ENCODE results near the gene PRODH2. TPM values are rescaled to one million over a fixed set of nuclear protein-coding genes. Genes with fewer than 3 reads are reported as not detected.

PRODH2 gene
- total and polyA plus RNA-seq, 4 donors, result 56.4 to 156 (median 114) TPM

DNA sequence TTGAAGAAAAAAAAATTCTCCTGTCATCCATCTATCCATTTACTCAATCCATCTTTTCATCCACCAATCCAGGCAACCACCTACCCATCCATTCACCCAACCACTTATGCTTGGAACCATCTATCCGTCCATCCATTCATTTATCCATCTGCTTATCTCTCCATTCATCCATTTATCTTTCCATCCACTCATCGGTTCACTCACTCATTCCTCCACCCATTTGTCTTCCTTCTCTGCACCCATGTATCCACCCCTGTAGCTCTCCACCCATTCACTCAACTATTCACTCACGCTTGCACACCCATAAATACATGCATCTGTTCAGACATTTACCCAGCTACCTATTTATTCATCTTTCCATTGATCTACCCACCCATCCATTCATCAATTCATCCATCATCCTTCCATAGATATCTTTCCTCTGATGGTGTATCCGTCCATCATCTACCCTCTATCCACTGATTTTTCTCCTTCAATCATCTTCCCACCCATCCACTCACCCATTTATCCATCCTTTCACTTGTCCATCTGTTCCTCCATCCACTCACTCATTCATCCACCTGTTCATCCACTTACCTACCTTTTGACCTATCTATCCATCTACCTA is 30.1 kb upstream of the PRODH2 start:
- H3K36me3 ChIP-seq (ENCODE audit: control insufficient read depth in 4 of 4, insufficient read depth in 3 of 4, low read depth in 1 of 4, low read length in 3 of 4), result no peaks in the 10 kb centered on the region

More for the DNA sequence above, 30.1 kb upstream of the PRODH2 start:
- peaks cover 0 to 3% (median 1%) of the 10 kb centered on the region in 4 donors for H3K9me3 ChIP-seq (ENCODE audit: control insufficient read depth in 4 of 4, low read length in 3 of 4)
- H3K4me1 ChIP-seq (ENCODE audit: control insufficient read depth in 4 of 4, insufficient read depth in 4 of 4, low read length in 3 of 4), result peaks cover 0 to 6% (median 5%) of the 10 kb centered on the region in 4 donors
- WGBS, result 77% methylated on average over 4 of the region's 4 CpGs
- H3K27ac ChIP-seq (ENCODE audit: low read depth in 1 of 2, low read length in 2 of 2), result no peak overlapping the region
- peaks cover 0 to 11% (median 9%) of the 10 kb centered on the region in 4 donors for H3K27me3 ChIP-seq (ENCODE audit: control insufficient read depth in 4 of 4, insufficient read depth in 4 of 4, low read length in 3 of 4)
- TF ChIP-seq RXRA (IDR thresholded peaks at IDR 0.05) (no peak), ATF3 (IDR thresholded peaks at IDR 0.05) (no peak), GABPA (IDR thresholded peaks at IDR 0.05 in 1 of 2, conservative IDR thresholded peaks at IDR 0.05 in 1 of 2) (no peak), FOXA1 (IDR thresholded peaks at IDR 0.05) (no peak), SP1 (IDR thresholded peaks at IDR 0.05) (no peak), YY1 (IDR thresholded peaks at IDR 0.05) (no peak), FOXA2 (IDR thresholded peaks at IDR 0.05) (no peak), ZBTB33 (IDR thresholded peaks at IDR 0.05) (no peak), NR2F2 (IDR thresholded peaks at IDR 0.05) (no peak), HNF4G (IDR thresholded peaks at IDR 0.05) (no peak), JUND (IDR thresholded peaks at IDR 0.05) (no peak), HNF4A (conservative IDR thresholded peaks at IDR 0.05) (no peak), MAX (IDR thresholded peaks at IDR 0.05) (no peak), RAD21 (IDR thresholded peaks at IDR 0.05) (no peak), TAF1 (conservative IDR thresholded peaks at IDR 0.05) (no peak), EGR1 (IDR thresholded peaks at IDR 0.05; ENCODE audit: low read depth in 2 of 2) (no peak)
- TF ChIP-seq, protein P1, sequence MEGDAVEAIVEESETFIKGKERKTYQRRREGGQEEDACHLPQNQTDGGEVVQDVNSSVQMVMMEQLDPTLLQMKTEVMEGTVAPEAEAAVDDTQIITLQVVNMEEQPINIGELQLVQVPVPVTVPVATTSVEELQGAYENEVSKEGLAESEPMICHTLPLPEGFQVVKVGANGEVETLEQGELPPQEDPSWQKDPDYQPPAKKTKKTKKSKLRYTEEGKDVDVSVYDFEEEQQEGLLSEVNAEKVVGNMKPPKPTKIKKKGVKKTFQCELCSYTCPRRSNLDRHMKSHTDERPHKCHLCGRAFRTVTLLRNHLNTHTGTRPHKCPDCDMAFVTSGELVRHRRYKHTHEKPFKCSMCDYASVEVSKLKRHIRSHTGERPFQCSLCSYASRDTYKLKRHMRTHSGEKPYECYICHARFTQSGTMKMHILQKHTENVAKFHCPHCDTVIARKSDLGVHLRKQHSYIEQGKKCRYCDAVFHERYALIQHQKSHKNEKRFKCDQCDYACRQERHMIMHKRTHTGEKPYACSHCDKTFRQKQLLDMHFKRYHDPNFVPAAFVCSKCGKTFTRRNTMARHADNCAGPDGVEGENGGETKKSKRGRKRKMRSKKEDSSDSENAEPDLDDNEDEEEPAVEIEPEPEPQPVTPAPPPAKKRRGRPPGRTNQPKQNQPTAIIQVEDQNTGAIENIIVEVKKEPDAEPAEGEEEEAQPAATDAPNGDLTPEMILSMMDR (IDR thresholded peaks at IDR 0.05; ENCODE audit: low read depth, low read length, missing input control), result no peak
- TF ChIP-seq, protein P2, sequence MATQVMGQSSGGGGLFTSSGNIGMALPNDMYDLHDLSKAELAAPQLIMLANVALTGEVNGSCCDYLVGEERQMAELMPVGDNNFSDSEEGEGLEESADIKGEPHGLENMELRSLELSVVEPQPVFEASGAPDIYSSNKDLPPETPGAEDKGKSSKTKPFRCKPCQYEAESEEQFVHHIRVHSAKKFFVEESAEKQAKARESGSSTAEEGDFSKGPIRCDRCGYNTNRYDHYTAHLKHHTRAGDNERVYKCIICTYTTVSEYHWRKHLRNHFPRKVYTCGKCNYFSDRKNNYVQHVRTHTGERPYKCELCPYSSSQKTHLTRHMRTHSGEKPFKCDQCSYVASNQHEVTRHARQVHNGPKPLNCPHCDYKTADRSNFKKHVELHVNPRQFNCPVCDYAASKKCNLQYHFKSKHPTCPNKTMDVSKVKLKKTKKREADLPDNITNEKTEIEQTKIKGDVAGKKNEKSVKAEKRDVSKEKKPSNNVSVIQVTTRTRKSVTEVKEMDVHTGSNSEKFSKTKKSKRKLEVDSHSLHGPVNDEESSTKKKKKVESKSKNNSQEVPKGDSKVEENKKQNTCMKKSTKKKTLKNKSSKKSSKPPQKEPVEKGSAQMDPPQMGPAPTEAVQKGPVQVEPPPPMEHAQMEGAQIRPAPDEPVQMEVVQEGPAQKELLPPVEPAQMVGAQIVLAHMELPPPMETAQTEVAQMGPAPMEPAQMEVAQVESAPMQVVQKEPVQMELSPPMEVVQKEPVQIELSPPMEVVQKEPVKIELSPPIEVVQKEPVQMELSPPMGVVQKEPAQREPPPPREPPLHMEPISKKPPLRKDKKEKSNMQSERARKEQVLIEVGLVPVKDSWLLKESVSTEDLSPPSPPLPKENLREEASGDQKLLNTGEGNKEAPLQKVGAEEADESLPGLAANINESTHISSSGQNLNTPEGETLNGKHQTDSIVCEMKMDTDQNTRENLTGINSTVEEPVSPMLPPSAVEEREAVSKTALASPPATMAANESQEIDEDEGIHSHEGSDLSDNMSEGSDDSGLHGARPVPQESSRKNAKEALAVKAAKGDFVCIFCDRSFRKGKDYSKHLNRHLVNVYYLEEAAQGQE (IDR thresholded peaks at IDR 0.05), result no peak
- no peak for DNase-seq (ENCODE audit: low spot score)
- no peak overlapping the region for H3K4me3 ChIP-seq (ENCODE audit: low read depth in 1 of 3, low read length in 3 of 3)
- no peak overlapping the region for H3K9ac ChIP-seq (ENCODE audit: low read depth in 1 of 2, low read length in 2 of 2)
